Testis (tissue), 2 donors: ENCODE data around the gene DNM1L.

Experiments
- POLR2A ChIP-seq: fragments of 450-650 bp; IDR thresholded peaks from one replicate; pipeline ENCODE4 v1.6.1; 2017; ENCODE audit warnings: antibody characterized with exemption, mild to moderate bottlenecking, moderate library complexity
- TF ChIP-seq, protein P1 (sequence below), 3 experiments: fragments of 450-650 bp in 2 of 3; fragments of 200-600 bp in 1 of 3; sonication (generic) in 1 of 3; IDR thresholded peaks; one replicate each; pipeline ENCODE4 v1.5.1; 2016 to 2019; ENCODE audit warnings: antibody characterized with exemption in 3 of 3, mild to moderate bottlenecking in 2 of 3, moderate library complexity in 1 of 3

DNA sequence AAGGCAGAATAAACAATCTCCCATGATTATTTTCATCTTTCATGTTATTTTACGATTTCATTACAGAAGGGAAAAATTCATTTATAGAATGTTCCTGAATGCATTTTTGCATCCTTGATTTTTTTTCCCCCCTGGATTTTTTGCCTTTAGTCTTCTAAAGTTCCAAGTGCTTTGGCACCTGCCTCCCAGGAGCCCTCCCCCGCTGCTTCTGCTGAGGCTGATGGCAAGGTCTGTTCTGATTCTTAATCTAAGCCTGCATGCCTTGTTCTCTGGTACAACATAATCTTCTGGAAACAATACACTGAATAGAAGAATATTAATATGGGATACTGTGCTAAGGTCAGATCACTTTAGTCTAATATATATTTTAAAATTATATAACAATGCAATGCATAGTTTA is 58.6 kb downstream of the DNM1L start:
- TF ChIP-seq, protein P1, sequence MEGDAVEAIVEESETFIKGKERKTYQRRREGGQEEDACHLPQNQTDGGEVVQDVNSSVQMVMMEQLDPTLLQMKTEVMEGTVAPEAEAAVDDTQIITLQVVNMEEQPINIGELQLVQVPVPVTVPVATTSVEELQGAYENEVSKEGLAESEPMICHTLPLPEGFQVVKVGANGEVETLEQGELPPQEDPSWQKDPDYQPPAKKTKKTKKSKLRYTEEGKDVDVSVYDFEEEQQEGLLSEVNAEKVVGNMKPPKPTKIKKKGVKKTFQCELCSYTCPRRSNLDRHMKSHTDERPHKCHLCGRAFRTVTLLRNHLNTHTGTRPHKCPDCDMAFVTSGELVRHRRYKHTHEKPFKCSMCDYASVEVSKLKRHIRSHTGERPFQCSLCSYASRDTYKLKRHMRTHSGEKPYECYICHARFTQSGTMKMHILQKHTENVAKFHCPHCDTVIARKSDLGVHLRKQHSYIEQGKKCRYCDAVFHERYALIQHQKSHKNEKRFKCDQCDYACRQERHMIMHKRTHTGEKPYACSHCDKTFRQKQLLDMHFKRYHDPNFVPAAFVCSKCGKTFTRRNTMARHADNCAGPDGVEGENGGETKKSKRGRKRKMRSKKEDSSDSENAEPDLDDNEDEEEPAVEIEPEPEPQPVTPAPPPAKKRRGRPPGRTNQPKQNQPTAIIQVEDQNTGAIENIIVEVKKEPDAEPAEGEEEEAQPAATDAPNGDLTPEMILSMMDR (IDR thresholded peaks at IDR 0.05) = no peak
- no peak for TF ChIP-seq POLR2A
